Measurements from ENCODE around the gene NEUROD2.

DNA sequence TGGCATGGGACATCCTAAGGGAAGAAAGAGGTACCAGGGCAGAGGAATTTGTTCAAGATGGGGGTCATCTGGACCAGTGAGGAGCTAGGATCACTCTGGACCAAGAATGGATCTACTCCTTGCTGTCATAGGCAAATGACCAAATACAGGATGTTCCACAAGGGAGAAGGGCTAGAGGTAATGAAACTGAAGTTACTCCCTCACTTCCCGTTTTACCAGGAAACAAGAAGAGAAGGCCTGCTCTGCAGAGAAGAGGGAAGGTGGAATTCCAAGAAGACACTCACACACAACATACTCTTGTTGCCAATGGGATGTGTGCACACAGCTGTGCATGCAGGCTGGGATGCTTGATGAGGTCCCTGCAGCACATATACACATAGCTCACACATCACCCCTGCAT is 38.6 kb downstream of the NEUROD2 start:
- TF ChIP-seq, protein P1, sequence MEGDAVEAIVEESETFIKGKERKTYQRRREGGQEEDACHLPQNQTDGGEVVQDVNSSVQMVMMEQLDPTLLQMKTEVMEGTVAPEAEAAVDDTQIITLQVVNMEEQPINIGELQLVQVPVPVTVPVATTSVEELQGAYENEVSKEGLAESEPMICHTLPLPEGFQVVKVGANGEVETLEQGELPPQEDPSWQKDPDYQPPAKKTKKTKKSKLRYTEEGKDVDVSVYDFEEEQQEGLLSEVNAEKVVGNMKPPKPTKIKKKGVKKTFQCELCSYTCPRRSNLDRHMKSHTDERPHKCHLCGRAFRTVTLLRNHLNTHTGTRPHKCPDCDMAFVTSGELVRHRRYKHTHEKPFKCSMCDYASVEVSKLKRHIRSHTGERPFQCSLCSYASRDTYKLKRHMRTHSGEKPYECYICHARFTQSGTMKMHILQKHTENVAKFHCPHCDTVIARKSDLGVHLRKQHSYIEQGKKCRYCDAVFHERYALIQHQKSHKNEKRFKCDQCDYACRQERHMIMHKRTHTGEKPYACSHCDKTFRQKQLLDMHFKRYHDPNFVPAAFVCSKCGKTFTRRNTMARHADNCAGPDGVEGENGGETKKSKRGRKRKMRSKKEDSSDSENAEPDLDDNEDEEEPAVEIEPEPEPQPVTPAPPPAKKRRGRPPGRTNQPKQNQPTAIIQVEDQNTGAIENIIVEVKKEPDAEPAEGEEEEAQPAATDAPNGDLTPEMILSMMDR (IDR thresholded peaks at IDR 0.05; ENCODE audit: low read depth, low read length, poor library complexity, severe bottlenecking), result no peak
- no peak for TF ChIP-seq EZH2phosphoT487 (IDR thresholded peaks at IDR 0.05; ENCODE audit: borderline replicate concordance, low read length)

All from DOHH2 (cell line).